Lower leg skin (tissue), 4 donors: ENCODE data around the gene THSD4. TPM values are rescaled to one million over a fixed set of nuclear protein-coding genes. Genes with fewer than 3 reads are reported as not detected.

ENCODE experiments used
- DNase-seq, 2 donors: peaks; one replicate each; pipeline ENCODE4 v3.0.0-alpha.2; 2019; ENCODE audit warnings: low spot score in 2 of 2
- H3K4me3 ChIP-seq: fragments of 200-600 bp; sonication (generic); 2 replicates; pipeline ENCODE4 v1.5.1; 2017; ENCODE audit warnings: mild to moderate bottlenecking, low read depth; ENCODE audit not compliant: poor library complexity, severe bottlenecking
- POLR2A ChIP-seq, 2 donors: fragments of 450-650 bp; IDR thresholded peaks; one replicate each; pipeline ENCODE4 v1.6.1; 2016 to 2017; ENCODE audit warnings: antibody characterized with exemption in 2 of 2, mild to moderate bottlenecking in 1 of 2, moderate library complexity in 1 of 2
- WGBS, 2 donors: methylation state at CpG; one replicate each; pipeline ENCODE4 v1.1.5; 2018; 5-methylcytosine and 5-hydroxymethylcytosine counted together
- intact Hi-C: fragments of 100-400 bp; cut with DNase I; formaldehyde crosslinking; loops from one replicate; pipeline ENCODE4 v1.15.0; 2023; ENCODE audit warnings: low total_unique reads
- total RNA-seq, 4 donors: library from RNA; depleted of rRNA; stranded (reverse); fragments of >200 nt; gene quantifications; one replicate each; pipeline ENCODE4 v1.1.0, GENCODE V29; 2016
- TF ChIP-seq, protein P1 (sequence below), 3 donors: fragments of 450-650 bp; IDR thresholded peaks; one replicate each; pipeline ENCODE4 v1.5.1; 2016; ENCODE audit warnings: antibody characterized with exemption in 3 of 3, mild to moderate bottlenecking in 3 of 3, moderate library complexity in 2 of 3

Gene THSD4
- total RNA-seq, 4 donors from 2014 or later: 9.3 to 39.2 (median 32.8) TPM

DNA sequence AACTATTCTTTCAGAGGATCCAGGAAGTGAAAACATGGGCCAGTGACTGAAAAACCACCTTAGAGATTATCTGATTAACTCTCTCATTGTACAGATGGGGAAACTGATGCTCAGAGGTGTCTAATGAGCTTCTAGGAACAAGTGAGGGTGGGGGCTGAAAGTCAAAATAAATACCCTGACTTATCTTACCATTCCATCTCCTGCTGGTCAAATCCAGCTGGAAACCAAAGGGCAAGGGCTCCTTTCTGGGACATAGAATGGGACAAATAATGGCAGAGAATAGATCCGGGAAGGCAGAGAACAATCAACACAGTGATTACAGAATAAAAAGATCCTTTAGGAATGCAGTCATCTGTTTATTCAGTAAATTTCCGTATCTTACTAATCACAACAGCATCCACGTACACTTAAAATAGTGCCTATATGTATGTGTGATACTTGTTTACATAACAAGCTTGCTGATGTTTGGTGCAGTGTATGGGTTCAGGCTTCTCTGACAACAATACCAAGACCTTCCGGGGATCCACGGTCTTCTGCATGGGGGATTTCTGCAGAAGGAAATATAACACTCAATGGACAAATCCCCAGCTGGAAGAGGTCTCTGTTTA is 173.2 kb downstream of the THSD4 start:
- TF ChIP-seq, protein P1, sequence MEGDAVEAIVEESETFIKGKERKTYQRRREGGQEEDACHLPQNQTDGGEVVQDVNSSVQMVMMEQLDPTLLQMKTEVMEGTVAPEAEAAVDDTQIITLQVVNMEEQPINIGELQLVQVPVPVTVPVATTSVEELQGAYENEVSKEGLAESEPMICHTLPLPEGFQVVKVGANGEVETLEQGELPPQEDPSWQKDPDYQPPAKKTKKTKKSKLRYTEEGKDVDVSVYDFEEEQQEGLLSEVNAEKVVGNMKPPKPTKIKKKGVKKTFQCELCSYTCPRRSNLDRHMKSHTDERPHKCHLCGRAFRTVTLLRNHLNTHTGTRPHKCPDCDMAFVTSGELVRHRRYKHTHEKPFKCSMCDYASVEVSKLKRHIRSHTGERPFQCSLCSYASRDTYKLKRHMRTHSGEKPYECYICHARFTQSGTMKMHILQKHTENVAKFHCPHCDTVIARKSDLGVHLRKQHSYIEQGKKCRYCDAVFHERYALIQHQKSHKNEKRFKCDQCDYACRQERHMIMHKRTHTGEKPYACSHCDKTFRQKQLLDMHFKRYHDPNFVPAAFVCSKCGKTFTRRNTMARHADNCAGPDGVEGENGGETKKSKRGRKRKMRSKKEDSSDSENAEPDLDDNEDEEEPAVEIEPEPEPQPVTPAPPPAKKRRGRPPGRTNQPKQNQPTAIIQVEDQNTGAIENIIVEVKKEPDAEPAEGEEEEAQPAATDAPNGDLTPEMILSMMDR (IDR thresholded peaks at IDR 0.05): no peak
- no peak for TF ChIP-seq POLR2A (IDR thresholded peaks at IDR 0.05)
- intact Hi-C loops: no loop called here
- no peak for DNase-seq
- no peak overlapping the region for H3K4me3 ChIP-seq
- WGBS, 2 donors: 89 to 91% methylated on average over 5 of the region's 5 CpGs

DNA sequence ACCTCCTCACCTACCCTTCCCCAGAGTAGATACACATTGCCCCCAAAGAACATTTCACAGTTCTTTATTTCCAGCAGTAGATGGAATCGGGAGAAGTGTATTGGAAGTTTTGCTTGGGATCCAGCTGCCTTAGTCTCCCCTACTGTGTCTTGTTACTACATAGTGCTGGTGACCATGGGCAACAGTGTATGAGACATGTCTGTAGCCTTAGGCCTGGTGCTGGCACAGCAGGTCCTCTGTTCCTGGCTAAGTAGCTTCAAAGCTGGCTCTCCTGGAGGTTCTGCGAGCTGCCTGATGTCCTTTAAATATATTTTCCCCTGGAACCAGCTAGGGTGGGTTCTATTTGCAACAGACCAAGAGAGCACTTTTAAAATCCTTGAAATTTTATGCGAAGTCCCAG is 174.7 kb downstream of the THSD4 start:
- H3K4me3 ChIP-seq: no peak overlapping the region
- no peak for TF ChIP-seq POLR2A (IDR thresholded peaks at IDR 0.05)
- TF ChIP-seq, protein P1 (IDR thresholded peaks at IDR 0.05): no peak
- WGBS, 2 donors: 70 to 72% methylated on average over 3 of the region's 3 CpGs
- intact Hi-C loops: no loop called here
- no peak for DNase-seq

DNA sequence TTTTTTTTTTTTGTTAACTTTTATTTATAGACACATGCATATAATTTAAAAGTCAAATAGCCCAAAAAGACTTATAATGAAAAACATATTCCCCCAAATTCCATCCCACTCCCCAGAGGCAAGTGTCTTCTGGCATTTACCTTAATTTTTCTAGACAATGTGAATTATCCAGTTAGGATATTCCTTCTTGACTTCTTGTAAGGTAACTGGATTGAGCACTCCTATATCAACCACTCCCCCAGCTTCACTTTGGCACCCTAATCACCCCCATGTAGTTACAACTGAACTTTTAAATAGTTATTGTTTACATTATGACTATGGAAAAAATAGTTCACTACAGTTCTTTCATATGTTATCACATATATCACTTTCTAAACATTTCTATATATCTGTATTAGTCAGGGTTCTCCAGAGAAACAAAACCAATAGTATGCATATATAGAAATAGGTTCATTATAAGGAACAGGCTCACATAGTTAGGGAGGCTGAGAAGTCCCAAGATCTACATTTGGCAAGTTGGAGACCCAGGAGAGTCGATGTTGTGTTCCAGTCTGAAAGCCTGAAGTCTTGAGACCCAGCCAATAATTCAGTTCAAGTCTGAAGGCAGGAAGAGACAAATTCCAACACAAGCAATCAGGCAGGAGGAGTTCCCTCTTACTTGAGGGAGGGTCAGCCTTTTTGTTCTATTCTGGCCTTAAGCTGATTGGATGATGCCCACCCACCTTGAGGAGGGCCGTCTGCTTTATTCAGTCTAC is 175.8 kb downstream of the THSD4 start:
- H3K4me3 ChIP-seq: no peak overlapping the region
- DNase-seq: no peak
- WGBS, 2 donors: 58 to 65% methylated on average over 2 of the region's 2 CpGs
- intact Hi-C loops: no loop called here
- TF ChIP-seq, protein P1 (IDR thresholded peaks at IDR 0.05): no peak
- TF ChIP-seq POLR2A (IDR thresholded peaks at IDR 0.05): no peak

DNA sequence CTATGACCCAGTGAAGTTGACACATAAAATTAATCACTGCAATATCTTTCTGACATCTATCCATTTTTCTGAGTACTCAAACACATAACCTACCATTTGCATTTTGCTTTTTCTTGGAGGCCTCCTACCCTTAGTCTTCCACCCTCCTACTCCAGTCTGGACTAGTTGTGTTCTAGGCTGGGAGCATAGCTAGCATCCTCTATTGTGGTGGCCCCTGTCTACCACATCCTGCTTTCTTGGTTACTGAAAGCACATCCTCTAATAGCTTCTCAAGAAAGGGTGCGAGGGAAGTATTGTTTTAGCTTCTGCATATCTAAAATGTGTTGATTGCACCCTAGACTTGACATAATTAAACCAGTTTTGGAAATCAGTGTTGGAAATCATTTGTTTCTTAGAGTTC is 176.5 kb downstream of the THSD4 start:
- intact Hi-C loops: no loop called here
- no peak for DNase-seq
- TF ChIP-seq, protein P1 (IDR thresholded peaks at IDR 0.05): no peak
- TF ChIP-seq POLR2A (IDR thresholded peaks at IDR 0.05): no peak
- H3K4me3 ChIP-seq: no peak overlapping the region
- WGBS, 2 donors: 89 to 91% methylated on average over 1 of the region's 1 CpG

DNA sequence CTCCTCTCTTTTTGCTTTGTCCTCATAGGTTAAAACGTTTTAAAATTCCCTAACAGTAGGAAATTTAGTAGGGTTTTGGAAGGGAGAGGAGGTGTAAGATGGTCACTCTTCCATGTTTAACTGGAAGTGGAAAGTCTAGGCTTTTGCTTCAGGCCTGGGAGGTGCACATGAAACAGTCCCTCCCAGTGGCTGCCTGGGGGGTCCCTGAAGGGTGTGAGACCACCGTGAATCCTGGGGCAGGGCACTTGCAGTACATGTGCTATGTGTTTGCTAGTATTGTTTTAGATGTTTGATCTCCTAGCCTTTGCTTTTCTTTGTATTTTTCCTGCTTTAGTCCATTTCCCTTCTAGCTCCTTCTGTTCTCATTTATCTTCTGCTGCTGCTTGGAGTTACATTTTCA is 178.5 kb downstream of the THSD4 start:
- no peak for TF ChIP-seq POLR2A (IDR thresholded peaks at IDR 0.05)
- TF ChIP-seq, protein P1 (IDR thresholded peaks at IDR 0.05): no peak
- 33 to 36% methylated on average over 2 of the region's 2 CpGs for WGBS, 2 donors
- intact Hi-C loops: no loop called here
- no peak for DNase-seq
- no peak overlapping the region for H3K4me3 ChIP-seq
